NCI-H1694 treated with DMSO at 0.1 percent for 48 hours (cell line): ENCODE data around the gene DNAI1.
A peak's percentile ranks its signal among the peaks of the same experiment; 100 is the strongest.

Experiments
- DNase-seq: peaks from one replicate; lab custom pipeline; 2025; lab: John Stamatoyannopoulos, UW

Gene DNAI1

DNA sequence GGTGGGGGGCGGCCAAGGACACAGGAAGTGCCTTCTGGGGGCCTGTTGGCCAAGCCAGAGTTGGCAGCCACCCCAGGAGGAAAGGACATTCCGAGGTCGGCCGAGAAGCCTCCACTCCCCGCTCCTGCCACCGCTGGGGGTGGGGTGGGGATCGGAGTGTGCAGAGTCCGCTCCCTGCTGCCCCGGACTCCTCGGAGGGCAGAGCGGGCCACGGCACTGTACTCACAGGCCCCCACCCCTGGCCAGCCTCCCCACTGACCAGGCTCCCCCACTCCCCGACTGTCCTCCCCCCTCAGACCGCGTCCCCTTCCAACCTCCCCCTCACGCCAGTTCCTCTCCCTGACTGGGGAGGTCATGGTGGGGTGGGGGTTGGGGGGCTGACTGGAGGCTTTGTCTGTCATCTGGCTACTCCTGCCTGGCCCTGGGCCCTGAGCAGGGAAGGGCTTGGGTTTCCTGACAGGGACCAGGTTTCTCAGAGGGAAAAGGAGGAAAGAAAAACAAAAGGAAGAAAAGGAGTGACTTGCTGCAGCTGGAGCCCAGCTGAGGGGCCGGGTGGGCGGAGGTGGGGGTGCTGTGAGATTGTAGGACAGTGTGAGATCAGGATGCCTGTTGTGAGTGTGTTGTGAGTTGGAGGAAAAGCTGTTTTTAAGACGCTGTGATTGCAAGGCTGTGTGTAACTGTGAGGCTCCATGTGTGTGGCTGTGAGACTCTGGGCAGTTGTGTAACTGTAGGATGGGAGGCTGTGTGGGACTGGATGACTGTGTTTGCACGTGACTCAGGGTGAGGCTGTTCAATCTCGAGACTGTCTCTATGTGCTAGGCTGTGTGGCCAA is 101.2 kb downstream of the DNAI1 start:
- DNase-seq, result no peak

DNA sequence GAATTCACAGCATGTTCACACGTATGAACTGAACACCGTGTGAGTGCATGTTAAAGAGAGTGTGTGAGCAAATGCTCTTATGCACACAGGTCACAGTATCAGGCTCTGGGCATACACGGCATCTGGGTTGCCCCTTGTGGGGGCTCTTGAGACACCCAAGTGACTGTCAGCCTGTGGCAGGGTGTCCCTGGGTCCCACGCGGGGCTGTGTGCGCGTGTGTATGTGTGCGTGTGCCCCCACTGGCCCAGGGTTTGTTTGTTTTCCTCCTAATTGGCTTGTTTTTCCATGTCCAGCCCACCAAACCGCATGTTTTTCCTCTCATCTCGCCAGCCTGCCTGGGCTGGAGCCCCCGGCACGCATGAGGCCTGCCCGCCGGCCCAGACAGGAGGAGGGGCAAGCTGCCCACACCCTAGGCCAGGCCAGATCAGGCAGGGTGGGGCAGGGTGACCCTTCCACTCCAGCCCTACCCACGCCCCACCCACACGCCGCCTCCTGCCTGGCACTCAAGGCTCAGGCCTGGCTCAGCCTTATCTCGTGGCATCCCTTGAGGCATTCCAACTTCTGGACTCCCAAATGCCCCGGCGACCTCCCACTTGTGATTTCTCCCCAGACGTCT is 102.1 kb downstream of the DNAI1 start:
- DNase-seq, result no peak

DNA sequence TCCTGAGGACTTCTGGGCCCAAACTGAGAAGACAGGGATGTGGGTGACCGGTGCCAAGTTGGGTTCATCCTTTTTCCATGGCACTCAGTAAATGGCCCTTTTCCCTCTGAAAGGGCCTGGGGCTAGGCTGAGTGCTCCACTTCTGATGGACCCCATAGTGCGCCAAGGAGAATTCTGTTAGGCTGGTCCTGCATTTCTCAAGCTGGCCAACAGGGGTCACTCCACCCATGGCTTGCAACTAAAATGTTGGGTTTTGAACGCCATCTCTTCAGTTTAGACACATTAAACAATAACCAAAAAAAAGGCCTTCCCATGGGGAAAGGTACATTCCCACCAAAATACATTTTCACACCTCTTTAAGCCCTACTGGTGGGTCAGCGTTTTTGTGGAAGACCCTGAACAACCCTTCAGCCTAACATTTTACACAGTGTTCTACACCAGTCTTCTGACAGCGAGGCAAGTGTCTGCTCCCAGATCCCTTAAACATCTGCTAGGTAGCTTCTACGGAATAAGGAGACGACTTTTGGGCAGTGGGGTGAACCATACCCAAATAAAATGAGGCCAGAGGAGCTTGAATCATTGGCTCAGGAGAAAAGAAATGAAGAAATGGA is 103.6 kb downstream of the DNAI1 start:
- peak; percentile 10 for DNase-seq

GRCh38 chr9:34563262-34563661 is 104.7 kb downstream of the DNAI1 start:
- DNase-seq, result no peak

DNA sequence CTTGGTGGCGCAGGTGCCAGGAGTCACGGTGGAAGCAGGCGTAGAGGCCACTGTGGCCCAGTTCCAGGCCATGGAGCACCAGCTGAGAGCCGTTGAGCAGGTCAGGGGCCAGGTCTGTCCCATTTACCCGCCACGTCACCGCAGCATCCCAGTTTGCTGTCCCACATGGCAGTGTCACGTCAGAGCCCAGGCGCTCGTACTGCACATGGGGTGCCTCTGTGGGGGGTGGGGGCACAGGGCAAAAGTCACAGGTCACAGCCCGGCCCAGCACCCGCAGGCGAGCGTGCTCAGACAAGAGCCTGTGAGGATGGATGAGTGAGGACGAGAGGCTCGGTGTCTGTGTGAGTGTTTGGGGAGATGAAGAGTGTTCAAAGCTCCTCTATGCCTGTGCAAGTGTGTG is 106.0 kb downstream of the DNAI1 start:
- DNase-seq, result no peak

DNA sequence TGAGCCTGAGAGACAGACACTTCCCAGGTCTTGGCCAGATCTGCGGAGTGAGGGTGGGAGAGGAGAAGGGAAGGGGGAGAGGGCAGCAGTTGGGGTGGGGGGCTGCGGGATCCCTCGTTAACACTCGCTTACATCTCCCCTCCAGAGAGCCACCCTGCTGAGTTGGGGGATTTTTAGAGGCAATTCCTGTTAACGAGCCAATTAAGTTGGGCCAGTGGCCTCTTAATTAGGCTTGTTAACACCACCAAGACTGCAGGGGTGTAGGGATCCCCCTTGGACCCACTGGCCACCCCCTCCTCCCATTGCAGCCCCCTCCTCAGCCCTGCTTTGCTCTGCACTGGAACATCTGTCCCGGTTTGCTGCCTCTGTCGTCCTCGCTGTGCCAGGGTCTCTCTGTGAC is 107.3 kb downstream of the DNAI1 start:
- DNase-seq, result no peak

DNA sequence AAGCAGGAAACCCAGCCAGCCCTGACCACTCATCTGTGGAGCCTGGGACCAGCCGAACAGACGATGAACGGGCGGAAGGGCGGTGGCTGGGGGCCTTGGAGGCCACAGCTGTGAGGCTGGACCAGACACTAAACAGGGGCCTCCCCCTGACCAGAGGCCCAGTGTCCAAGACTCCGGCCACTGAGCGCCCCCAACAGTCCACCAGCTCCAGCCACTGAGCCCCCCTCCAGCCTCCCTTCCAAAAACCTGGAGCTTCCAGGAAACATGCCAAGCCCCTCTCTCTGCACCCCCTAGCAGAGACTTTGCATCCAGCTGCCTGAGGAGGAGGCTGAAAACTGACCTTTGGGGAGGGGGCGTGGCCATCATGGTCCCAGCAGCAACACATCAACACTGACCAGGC is 107.7 kb downstream of the DNAI1 start:
- no peak for DNase-seq

DNA sequence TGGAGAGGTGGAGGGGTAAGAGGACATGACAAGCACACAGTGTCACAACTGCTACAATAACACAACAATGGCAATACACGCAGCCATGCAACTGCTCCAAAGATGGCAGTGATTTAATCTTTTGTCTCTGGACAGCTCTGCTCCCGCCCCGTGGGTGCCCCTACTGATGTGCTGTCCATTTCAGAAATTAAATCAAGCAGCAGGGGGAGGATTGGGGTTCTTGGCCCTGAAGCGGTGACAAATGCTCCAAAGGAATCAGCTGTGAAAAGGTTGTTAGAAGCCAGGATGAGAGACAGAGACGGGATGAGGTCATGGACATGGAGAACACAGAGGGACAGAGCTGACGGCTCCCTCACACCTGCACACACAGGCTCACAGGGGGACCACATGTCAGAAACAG is 108.4 kb downstream of the DNAI1 start:
- no peak for DNase-seq

- DNase-seq, result no peak
Measured at GRCh38 chr9:34568133-34568532, 109.5 kb downstream of the DNAI1 start.

- peak; percentile 38 for DNase-seq
Measured at GRCh38 chr9:34568774-34569173, 110.2 kb downstream of the DNAI1 start.

DNA sequence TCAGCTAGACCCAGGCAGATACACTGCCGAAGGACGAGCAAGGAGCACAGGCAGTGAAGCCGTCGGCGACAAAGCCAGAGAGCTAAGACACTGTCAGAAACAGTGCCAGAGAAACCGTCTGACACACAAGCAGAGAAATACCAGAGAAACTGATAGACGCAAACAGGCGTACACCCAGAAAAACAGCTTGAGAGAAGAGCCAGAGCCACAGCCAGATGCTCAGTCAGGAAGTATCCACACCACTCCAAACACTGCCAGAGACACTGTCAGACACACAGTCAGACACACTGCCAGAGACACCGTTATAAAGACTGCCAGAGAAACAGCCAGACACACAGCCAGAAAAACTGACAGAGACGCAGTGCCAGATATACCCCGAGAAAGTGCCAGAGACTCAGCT is 111.8 kb downstream of the DNAI1 start:
- peak; percentile 72 for DNase-seq
